ENCODE measurements around the gene KCND3. TPM values are rescaled to one million over a fixed set of nuclear protein-coding genes. Genes with fewer than 3 reads are reported as not detected.

The KCND3 gene
- total RNA-seq, 2 experiments from 2014 or later, result not detected

DNA sequence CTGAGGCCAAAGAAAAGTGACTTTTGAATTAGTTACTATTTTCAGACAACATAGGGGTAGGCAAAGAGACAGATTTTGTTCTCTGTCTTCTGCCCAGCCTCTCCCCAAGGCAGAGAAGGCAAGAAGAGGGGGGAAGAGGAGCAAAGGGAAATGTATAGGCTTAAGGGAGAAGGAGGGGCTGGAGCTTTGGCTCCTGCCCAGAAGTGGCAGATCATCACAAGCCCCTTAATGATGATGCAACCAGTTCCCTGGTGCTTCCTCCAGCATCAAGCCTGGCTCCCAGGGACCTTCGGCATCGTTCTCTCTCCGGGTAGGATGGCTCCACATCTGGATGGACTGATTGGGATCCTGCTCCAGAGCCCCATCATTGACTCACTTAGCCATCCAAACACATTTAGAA, 112.8 kb downstream of the KCND3 start:
- H3K36me3 Mint-ChIP-seq, result no peaks in the 10 kb centered on the region
- H3K9me3 Mint-ChIP-seq, result no peaks in the 10 kb centered on the region
- no peak for DNase-seq
- peaks cover 22% of the 10 kb centered on the region for H3K27me3 Mint-ChIP-seq
- no peak overlapping the region for H3K27ac Mint-ChIP-seq
- H3K4me1 Mint-ChIP-seq, result no peaks in the 10 kb centered on the region
- H3K4me3 Mint-ChIP-seq, result no peak overlapping the region

DNA sequence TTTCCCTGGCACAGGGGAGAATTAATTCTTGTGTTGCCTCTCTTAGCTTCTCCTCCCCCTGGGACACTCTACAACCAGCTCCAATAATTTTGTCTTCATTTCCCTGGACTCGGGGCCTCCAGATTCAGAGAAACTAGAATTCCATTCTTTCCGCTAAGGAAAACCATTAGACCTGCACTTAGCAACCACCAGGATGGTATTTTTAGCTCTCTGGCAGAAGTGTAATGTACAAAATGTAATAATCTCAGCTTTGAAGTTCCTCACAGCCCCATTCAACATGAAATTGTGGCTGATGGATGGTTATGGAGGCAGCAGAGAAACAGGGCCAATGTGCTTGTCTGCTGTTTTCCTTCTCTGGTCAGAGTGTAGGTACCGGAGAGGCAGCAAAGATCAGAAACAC, 113.8 kb downstream of the KCND3 start:
- H3K27ac Mint-ChIP-seq, result no peak overlapping the region
- H3K36me3 Mint-ChIP-seq, result no peaks in the 10 kb centered on the region
- H3K4me1 Mint-ChIP-seq, result no peaks in the 10 kb centered on the region
- no peak overlapping the region for H3K4me3 Mint-ChIP-seq
- no peaks in the 10 kb centered on the region for H3K9me3 Mint-ChIP-seq
- H3K27me3 Mint-ChIP-seq, result peaks cover 15% of the 10 kb centered on the region
- no peak for DNase-seq

- no peaks in the 10 kb centered on the region for H3K9me3 Mint-ChIP-seq
- H3K36me3 Mint-ChIP-seq, result no peaks in the 10 kb centered on the region
- H3K4me3 Mint-ChIP-seq, result no peak overlapping the region
- no peak for DNase-seq
- no peak overlapping the region for H3K27ac Mint-ChIP-seq
- H3K27me3 Mint-ChIP-seq, result peaks cover 11% of the 10 kb centered on the region
- H3K4me1 Mint-ChIP-seq, result no peaks in the 10 kb centered on the region
Measured at GRCh38 chr1:111873460-111874030, 115.9 kb downstream of the KCND3 start.

DNA sequence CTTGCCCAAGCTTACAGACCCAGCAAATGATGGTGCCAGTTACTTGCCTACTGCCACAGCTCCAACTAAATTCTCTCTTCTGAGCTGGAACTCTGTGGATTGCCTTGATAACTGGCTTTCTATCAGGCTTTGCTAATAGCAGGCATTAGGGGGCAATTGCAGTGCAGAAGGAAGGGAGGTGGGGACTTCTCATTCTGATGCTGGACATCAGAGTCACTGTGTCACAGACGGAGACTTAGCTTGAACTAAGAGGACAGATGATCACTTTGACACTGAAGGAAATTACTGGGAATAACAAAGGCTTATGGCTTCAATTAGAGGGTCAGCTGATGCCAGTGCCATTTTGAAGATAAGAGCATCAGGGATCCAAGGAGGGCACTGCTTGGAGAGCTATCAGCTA, 119.3 kb downstream of the KCND3 start:
- Mint-ChIP-seq H3K36me3 (no peaks in the 10 kb centered on the region), H3K9me3 (no peaks in the 10 kb centered on the region)

DNA sequence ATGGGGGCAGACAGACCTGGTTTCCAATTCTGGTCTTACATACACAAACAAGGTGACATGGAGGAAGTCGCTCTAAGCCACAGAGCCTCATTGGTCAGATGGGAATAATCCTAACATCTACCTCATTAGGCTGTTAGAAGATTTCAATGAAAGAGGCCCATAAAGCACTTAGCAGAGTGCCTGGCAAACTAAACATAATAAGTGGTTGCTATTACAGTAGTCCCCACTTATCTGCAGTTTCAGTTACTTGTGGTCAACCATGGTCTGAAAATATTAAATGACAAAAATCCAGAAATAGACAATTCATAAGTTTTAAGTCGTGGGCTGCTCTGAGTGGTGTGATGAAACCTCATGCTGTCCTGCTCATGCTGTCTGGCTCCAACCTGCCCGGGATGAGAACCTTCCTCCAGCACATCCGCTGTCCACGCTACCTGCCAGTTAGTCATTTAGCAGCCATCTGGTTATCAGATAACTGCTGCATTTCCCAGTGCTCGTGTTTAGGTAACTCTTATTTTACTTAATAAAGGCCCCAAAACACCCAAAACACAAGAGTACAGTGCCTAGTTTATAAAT, 121.5 kb downstream of the KCND3 start:
- Mint-ChIP-seq H3K27me3 (peaks cover 12% of the 10 kb centered on the region), H3K9me3 (no peaks in the 10 kb centered on the region), H3K27ac (no peak overlapping the region), H3K4me3 (no peak overlapping the region), H3K36me3 (no peaks in the 10 kb centered on the region), H3K4me1 (no peaks in the 10 kb centered on the region)
- DNase-seq, result no peak

More for the DNA sequence above, 119.3 kb downstream of the KCND3 start:
- Mint-ChIP-seq H3K27me3 (no peaks in the 10 kb centered on the region), H3K4me1 (no peaks in the 10 kb centered on the region), H3K27ac (no peak overlapping the region), H3K4me3 (no peak overlapping the region)
- DNase-seq, result no peak

DNA sequence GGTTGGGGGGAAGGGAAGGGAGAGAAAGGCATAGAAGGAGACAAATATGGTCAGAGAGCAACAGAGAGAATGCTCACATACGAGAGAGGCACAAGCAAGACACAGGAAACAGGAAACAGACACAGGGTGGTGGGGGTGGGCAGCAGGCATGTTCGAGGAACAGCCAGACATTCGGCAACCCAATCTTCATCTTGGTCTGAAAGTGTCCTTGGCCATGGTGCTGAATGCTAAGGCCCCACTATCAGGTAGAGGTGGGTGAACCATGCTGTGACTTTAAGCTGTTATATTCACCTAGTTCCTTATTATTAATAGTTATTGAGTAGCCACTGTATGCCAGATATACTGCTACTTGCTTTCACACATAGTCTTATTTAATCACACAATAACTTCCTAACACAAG, 124.6 kb downstream of the KCND3 start:
- H3K27me3 Mint-ChIP-seq, result peaks cover 28% of the 10 kb centered on the region
- no peak overlapping the region for H3K27ac Mint-ChIP-seq
- no peak for DNase-seq
- H3K9me3 Mint-ChIP-seq, result no peaks in the 10 kb centered on the region
- H3K4me1 Mint-ChIP-seq, result no peaks in the 10 kb centered on the region
- no peak overlapping the region for H3K4me3 Mint-ChIP-seq
- no peaks in the 10 kb centered on the region for H3K36me3 Mint-ChIP-seq

DNA sequence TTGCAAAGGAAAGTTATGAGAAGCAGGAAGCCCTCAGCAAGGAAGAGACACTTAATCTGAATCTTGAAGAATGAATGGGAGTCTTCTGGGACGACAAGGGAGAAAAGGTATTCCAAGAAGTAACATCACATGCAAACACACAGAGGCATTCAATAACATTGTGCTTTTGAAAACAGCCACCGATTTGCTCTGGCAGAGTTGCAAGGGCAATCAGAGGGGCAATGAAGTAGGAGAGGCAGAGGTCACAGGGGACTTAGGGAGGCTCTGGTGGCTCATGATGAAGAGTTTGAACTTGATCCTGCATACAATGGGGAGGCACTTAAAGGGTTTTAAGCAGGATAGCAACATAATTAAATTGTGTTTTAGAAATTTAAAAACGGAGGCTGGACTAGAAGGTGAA, 126.1 kb downstream of the KCND3 start:
- no peak overlapping the region for H3K27ac Mint-ChIP-seq
- H3K27me3 Mint-ChIP-seq, result peaks cover 36% of the 10 kb centered on the region
- H3K4me3 Mint-ChIP-seq, result no peak overlapping the region
- H3K4me1 Mint-ChIP-seq, result no peaks in the 10 kb centered on the region
- no peaks in the 10 kb centered on the region for H3K9me3 Mint-ChIP-seq
- DNase-seq, result no peak
- no peaks in the 10 kb centered on the region for H3K36me3 Mint-ChIP-seq

- peaks cover 36% of the 10 kb centered on the region for H3K27me3 Mint-ChIP-seq
- no peaks in the 10 kb centered on the region for H3K9me3 Mint-ChIP-seq
- DNase-seq, result no peak
- H3K27ac Mint-ChIP-seq, result no peak overlapping the region
- no peaks in the 10 kb centered on the region for H3K4me1 Mint-ChIP-seq
- H3K4me3 Mint-ChIP-seq, result no peak overlapping the region
- no peaks in the 10 kb centered on the region for H3K36me3 Mint-ChIP-seq
Measured at GRCh38 chr1:111862599-111862998, 126.9 kb downstream of the KCND3 start.

- Mint-ChIP-seq H3K36me3 (no peaks in the 10 kb centered on the region), H3K4me1 (no peaks in the 10 kb centered on the region), H3K4me3 (no peak overlapping the region), H3K27ac (no peak overlapping the region), H3K27me3 (peaks cover 36% of the 10 kb centered on the region), H3K9me3 (no peaks in the 10 kb centered on the region)
- DNase-seq, result no peak
Measured at GRCh38 chr1:111861523-111861922, 127.9 kb downstream of the KCND3 start.

- Mint-ChIP-seq H3K4me1 (no peaks in the 10 kb centered on the region), H3K27ac (no peak overlapping the region), H3K36me3 (no peaks in the 10 kb centered on the region), H3K4me3 (no peak overlapping the region), H3K27me3 (peaks cover 23% of the 10 kb centered on the region), H3K9me3 (no peaks in the 10 kb centered on the region)
- DNase-seq, result no peak
Measured at GRCh38 chr1:111857194-111857651, 132.2 kb downstream of the KCND3 start.

DNA sequence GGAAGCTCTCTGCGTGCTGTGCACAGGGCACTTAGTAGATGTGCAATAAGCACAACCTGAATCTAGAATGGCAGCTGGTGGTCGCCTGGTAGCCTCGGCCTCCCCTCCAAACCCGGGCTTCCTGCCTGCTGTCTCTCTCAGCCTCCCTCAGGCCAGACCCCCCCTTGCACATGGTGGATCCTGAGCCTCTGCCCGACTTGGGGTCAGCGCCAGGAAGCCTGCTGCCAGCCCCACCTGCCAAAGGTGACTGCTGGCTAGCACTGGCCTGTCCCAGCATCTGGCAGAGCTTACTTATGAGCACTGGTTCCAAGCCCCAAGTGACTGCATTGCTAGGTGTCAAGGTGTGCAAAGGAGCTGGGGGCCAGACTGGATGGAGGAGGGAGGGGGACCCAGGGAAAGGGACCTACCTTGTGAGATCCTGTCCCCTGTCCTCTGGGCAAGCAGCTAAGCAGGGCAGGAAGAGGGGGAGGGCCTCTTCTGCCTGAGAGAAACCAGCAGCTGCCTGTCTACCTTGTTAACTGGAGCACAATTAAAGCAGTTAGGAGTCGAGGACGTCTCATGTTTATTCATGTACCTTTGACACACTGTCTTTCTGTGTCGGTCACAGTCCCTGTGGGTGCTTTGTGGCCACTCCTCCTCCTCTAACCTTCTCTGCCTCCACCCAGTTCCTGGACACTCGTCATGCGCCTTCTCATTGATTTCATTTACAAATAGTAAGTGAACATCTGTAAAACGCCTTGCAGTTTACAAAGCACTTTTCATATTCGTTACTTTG, 132.9 kb downstream of the KCND3 start:
- no peaks in the 10 kb centered on the region for H3K9me3 Mint-ChIP-seq
- no peaks in the 10 kb centered on the region for H3K4me1 Mint-ChIP-seq
- peaks cover 23% of the 10 kb centered on the region for H3K27me3 Mint-ChIP-seq
- no peaks in the 10 kb centered on the region for H3K36me3 Mint-ChIP-seq
- DNase-seq, result no peak
- no peak overlapping the region for H3K4me3 Mint-ChIP-seq
- no peak overlapping the region for H3K27ac Mint-ChIP-seq

DNA sequence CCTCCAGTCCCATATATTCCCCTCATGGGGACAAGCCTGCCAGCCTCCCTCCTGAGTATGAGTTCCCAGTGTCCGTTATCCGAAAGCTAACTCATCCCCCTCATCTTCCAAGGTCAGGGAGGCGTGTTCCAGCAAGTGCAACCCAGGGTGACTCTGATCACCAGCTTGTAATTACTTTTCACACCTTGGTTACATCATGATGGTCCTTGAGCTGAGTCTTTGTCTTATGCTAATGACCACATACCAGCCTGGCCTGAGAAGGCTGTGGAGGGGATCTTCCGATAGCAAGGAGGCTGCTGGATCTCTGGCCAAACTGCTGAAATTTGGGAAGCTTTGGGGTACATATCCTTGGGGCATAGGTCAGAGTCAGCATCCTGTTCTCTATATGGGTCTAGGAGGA, 134.2 kb downstream of the KCND3 start:
- no peak for DNase-seq
- Mint-ChIP-seq H3K27me3 (peaks cover 11% of the 10 kb centered on the region), H3K9me3 (no peaks in the 10 kb centered on the region), H3K36me3 (no peaks in the 10 kb centered on the region), H3K27ac (no peak overlapping the region), H3K4me3 (no peak overlapping the region), H3K4me1 (no peaks in the 10 kb centered on the region)

DNA sequence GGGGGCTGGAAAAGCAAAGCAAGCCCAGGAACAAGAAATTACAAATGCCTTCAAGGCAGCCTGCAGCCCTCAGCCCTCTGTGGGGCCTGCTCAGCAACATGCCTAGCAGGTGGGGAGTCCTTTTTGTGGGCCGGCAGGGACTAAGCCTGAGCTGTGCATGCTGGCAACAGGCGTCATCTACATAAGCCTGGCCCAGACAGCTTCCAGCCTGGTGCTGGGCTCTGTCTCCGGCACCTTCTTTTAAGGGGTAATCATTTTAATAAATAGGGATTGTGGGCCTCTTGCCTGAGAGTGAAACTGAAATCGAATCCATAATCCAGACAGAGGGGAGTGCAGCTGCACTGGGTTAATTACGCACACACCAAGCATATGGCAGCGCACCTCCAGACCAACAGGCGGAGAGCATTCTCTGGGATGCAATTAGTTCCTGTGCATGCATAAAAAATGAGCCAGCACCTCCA, 137.2 kb downstream of the KCND3 start:
- Mint-ChIP-seq H3K9me3 (no peaks in the 10 kb centered on the region), H3K4me3 (no peak overlapping the region), H3K36me3 (no peaks in the 10 kb centered on the region), H3K27me3 (peaks cover 3% of the 10 kb centered on the region), H3K4me1 (no peaks in the 10 kb centered on the region), H3K27ac (no peak overlapping the region)
- no peak for DNase-seq

DNA sequence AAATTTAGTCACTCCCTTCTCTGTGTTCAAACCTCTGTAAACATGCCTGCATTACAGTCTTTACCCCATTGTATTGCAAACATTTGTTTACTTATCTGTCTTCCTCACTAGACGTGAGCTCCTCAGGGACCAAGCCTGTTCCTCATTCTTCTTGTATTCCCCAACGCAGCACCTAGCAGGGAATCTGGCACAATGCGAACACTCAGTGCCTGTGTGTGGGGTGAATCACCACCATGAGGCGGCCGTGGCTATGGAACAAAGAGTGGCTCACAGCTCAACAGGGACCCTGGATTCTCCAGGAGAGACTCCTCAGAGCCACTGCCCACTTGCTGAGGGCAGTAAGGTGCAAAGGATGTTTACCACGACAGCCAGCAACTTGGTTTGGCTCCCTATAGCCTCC, 137.9 kb downstream of the KCND3 start:
- H3K4me3 Mint-ChIP-seq, result no peak overlapping the region
- H3K36me3 Mint-ChIP-seq, result no peaks in the 10 kb centered on the region
- no peaks in the 10 kb centered on the region for H3K4me1 Mint-ChIP-seq
- no peaks in the 10 kb centered on the region for H3K9me3 Mint-ChIP-seq
- H3K27ac Mint-ChIP-seq, result no peak overlapping the region
- DNase-seq, result no peak
- peaks cover 3% of the 10 kb centered on the region for H3K27me3 Mint-ChIP-seq

GRCh38 chr1:111850109-111850508, 139.4 kb downstream of the KCND3 start:
- H3K27me3 Mint-ChIP-seq, result peaks cover 3% of the 10 kb centered on the region
- H3K9me3 Mint-ChIP-seq, result no peaks in the 10 kb centered on the region
- no peak overlapping the region for H3K4me3 Mint-ChIP-seq
- no peak overlapping the region for H3K27ac Mint-ChIP-seq
- DNase-seq, result no peak
- H3K36me3 Mint-ChIP-seq, result no peaks in the 10 kb centered on the region
- H3K4me1 Mint-ChIP-seq, result no peaks in the 10 kb centered on the region
